ENCODE data around the gene PLPP4.

PLPP4 gene

DNA sequence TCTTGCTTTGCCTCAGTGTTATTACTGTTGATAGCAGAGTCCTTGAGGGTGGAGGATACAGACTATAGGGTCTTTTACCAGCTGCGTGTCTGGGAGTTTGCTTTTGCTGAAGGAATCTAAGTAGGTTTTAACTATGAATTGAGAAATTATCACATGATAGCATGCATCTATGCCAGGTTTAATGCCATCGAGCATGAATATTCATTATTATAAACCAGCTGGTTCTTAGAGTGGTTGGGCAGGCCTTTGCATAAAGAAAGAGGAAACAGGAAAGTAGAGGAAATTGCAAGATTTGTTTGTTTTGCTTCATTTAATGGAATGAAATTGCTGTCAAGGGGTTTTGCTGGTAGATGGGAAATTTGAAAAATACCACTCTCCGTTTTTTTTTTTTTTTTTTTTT lies 70.7 kb downstream of the PLPP4 start:
- DNase-seq, result no peak

DNA sequence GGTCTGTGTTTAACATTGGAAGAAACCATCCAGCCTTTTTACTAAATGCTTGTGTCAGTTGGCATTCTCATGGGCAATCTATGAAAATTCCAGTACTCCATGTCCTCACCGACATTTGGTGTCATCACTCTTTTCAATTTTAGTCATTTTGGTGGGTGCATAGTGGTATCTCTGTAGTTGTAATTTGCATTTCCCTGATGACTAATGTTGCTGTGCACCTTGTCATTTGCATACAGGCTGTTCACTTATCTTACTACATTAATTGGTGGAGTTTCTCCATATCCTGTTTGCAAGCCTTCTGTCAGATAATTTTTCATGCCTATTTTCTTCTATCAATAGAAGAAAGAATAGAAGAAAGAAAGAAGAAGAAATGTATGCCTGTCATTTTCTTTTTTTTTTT lies 73.7 kb downstream of the PLPP4 start:
- peak; percentile 61 for DNase-seq

DNA sequence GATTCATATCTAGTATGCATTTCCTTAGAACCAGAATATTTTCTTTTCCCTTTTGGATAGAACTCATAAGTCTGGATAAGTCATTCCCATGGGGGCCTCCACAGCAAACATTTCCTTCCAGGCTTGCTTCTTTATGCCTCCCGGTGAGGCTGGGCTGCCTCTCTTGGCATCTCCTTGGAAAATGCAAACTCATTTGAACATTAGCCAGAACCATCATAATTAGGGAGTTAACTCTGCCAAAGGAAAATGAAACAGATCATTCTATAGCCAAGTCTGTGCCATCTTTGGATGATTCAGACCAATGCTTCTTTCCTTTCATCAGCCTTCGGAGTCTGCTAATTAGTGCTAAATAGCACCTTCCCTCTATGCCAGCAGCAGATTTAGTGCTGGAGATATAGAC lies 81.1 kb downstream of the PLPP4 start:
- no peak for DNase-seq

GRCh38 chr10:120539076-120539475 lies 82.0 kb downstream of the PLPP4 start:
- DNase-seq, result no peak

GRCh38 chr10:120540486-120540885 lies 83.5 kb downstream of the PLPP4 start:
- no peak for DNase-seq

GRCh38 chr10:120541984-120542383 lies 85.0 kb downstream of the PLPP4 start:
- no peak for DNase-seq

DNA sequence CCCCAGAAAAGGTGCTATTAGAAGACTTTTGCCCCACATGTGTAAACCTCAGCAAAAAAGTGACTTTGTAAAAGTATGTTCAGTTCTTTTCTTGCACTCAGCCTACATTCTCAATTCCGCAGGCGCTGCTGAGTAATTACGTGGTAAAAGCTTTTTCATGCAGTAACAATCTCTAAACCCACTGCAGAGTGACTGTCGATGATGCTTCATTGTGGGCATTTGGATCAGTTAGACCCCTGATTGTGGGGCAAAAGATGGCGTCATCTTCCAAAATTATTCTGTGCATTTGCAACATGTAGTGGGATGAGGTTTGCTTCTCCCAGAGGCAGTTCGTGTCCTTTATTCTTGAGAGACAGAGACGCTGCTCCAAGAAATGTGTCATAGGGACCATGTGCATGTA lies 85.6 kb downstream of the PLPP4 start:
- no peak for DNase-seq

DNA sequence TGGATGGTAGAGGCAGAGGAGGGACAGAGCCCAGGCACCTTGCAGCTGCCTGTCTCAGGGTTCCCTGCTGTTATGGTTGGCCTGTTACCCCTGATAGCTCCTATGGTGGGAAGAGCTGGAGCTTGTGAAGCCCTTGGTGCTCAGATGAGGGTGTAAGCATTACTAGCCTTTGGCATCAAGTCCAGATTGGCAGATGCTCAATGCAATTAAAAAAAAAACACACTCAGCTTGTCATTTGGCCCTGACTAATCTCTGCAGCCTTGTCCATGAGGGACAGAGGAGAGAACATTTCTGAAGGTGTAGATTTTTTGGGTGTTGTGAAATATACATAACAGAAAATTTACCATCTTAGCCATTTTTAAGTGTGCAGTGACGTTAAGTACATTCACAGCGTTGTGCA lies 86.3 kb downstream of the PLPP4 start:
- DNase-seq, result no peak

DNA sequence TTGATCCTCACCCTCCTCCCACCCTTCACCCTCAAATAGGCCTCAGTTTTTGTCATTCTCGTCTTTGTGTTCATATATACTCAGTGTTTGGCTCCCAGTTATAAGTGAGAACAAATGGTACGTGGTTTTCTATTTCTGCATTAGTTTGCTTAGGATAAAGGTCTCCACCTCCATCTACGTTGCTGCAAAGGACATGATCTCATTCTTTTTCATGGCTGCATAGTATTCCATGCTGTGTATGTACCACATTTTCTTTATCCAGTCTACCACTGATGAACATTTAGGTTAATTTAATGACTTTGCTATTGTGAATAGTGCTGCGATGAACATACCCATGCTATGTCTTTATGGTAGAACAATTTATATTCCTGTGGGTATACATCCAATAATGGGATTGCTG lies 91.2 kb downstream of the PLPP4 start:
- DNase-seq, result no peak

DNA sequence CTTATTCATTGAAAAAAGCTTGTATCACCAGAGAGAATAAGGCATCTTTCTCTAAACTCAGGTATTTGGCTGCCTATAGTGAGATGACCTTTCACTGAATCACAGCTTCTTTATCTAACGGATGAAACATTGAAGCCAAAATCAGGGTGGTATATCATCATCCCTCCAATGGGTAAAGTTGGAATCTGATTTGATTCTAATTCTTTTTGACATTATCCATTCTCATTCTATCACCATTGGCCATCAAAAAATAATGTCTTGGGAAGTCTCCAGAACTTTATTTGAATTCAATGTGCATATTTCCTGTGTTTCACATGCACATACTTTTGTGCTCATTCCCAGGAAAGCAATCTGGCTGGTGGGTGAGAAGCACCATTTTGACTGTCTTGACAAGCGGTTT lies 95.2 kb downstream of the PLPP4 start:
- no peak for DNase-seq

DNA sequence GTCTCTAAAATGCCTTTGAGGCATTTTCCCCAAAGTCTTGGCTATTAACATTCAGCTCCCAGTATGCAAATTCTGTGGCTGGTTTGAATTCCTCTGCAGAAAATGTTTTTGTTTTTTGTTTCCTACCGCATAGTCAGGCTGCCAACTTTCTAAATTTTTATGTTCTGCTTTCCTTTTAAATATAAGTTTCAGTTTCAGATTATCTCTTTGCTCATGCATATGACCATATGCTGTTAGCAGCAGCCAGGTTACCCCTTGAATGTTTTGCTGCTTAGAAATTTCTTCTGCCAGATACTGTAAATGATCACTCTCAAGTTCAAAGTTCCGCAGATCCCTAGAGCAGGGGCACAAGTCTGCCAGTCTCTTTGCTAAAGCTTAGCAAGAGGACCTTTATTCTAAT lies 96.9 kb downstream of the PLPP4 start:
- DNase-seq, result no peak

DNA sequence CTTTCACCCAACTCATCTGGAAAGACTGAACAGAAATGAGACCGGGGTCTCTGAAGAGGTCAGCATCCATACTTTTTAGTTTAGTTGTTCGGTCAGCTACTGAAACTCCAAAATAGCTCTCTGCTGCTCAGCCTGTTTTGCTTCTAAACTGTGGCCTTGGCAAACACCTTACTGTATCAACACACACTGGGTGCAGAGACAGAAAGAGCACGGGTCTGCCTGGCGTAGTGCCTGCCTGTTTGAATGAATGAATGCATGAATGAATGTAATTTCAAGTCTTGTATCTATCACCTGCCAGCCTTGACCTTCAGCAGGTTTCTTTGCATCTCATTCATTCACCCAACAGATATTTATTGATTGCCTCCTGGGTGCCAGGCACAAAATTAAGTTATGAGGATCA lies 98.4 kb downstream of the PLPP4 start:
- no peak for DNase-seq

DNA sequence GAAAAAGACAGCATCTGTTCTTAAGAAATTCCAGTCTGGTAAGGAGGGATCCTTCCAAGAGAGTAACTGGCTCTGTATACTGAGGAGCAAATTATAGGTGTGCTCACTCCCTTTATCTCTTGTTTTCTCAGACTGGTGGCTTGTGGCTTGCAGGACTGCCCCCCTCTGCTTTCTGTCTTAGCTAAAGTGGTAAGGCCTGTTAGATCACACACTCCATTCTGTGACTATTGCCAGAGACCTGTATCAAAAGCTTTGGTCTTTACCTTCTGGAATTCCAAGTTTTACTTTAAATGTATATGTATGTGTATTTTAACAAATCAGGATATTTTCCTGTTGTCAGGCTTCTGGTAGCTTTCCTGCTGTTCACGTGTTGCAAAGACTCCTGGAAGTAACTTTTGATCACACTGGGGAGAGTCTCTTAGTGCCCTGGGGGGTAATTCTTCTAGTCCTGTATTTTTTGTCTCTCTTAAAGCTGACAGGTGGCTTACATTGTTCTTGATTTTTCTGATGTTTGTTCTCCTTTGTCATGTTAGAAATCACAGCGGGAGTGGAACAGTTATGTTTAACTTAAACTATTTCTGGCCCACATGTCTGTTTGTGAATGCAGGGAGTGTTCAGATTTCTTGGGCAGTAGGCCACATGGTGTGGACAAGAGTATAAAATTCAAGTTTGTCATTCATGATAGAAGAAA lies 99.0 kb downstream of the PLPP4 start:
- DNase-seq, result no peak

DNA sequence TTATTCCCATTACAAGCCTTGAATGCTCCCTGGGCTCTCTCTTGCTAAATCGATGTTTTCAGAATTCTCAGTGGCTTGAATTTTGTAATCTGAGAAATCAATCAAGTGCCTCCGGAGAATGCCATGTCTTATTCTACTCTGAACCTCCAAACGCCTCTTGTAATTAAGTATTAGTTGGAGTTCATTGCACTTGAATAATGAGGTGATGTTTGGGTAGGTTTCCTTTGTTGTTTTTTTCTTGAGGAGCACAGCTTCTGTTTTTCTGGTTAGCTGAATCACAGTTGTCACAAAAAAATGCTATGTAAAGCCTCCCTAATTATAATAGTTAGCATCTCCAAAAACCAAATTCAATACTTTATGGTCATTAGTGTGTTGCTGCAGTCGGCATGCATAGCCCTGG lies 100.3 kb downstream of the PLPP4 start:
- no peak for DNase-seq

DNA sequence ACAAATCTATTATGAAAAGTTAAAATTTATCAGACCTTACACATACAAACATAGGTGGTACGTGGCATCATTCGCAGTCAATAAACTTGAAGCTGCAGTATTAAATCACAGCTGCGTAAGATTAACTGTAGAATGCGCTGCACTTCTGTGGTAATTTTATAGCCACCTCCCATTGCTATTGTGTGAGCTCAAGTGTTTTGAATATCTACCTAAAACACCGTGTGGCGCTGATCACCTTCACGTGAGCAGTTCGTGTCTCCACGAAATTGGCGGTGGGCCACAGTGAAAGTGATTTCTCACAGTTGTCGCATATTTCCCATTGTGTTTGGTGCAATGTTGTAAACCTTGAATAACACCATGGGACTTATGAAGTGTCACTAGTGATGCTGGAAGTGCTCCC lies 102.8 kb downstream of the PLPP4 start:
- DNase-seq, result no peak

- no peak for DNase-seq
Measured at GRCh38 chr10:120562956-120563355, 105.9 kb downstream of the PLPP4 start.

GRCh38 chr10:120570418-120570817 lies 113.4 kb downstream of the PLPP4 start:
- no peak for DNase-seq

- DNase-seq, result no peak
Measured at GRCh38 chr10:120571266-120571665, 114.2 kb downstream of the PLPP4 start.

GRCh38 chr10:120572307-120572706 lies 115.3 kb downstream of the PLPP4 start:
- no peak for DNase-seq

GRCh38 chr10:120573355-120573754 lies 116.3 kb downstream of the PLPP4 start:
- DNase-seq, result no peak

GRCh38 chr10:120574981-120575380 lies 118.0 kb downstream of the PLPP4 start:
- DNase-seq, result no peak

DNA sequence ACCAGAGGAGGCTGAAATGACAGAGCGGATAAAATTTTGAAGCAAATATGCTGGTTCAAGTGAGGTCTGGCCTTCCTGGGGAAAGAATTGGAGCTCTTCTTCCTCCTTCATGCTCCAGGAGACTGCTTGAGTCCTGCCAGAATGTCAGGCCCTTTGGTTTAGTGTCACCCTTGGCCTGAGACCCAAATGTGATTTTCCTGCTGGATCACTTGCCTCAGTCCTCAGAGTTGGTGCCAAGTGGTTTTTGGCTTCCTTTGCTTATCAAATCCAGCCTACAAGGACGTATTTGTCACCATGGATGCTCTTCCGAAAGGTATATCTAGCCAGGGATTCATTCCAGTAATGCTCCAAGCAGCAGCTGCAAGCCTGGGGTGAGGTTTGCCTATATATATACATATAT lies 118.4 kb downstream of the PLPP4 start:
- DNase-seq, result no peak

DNA sequence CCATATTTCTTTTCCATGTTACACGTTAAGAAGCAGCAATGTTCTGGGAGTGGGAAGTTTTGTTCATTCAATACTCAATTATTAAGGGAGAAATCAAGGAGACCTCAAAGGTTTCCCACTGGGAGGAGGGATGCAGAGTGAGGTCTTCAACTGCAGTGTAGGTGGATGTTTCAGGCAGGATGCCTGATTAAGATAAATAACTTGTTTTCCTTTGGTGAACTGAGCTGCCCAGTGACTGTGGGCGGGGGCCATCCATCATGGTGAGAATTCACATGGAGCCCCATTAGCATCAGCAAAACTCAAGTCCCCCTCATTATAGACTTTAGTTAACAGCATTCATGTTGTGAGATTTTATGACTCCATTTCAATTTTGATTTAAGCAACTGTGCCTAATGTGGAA lies 121.1 kb downstream of the PLPP4 start:
- no peak for DNase-seq

DNA sequence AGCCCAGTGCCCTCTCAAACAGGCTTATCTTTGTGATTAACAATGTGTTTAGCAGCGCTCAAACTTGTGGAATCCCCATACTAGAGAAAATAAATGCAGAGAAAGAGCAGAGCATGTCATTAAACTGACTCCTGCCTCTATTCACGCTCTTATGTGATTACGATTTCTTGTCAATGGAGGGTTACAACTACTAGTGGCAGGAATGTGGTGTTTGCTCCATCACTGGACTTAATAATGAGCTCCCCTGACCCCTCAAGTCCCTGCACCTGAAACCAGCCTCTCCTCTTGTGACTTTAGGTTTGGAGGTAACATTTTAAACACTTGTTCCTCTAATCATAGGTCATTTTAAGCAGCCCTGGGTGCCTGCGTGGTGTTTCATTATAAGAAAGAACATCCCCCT lies 121.9 kb downstream of the PLPP4 start:
- no peak for DNase-seq
